Caki2 (cell line): ENCODE data around the gene EZH2. TPM values are rescaled to one million over a fixed set of nuclear protein-coding genes. Genes with fewer than 3 reads are reported as not detected.

Experiments used
- DNase-seq: peaks from one replicate; pipeline ENCODE4 v3.0.0-alpha.2; 2015; ENCODE audit warnings: low read depth
- in situ Hi-C: cut with HindIII; loops from 2 replicates; pipeline ENCODE4 v1.10.0; 2016; ENCODE audit warnings: low sequenced_read_pairs, low pct_unique_long_range_greater_than_20kb, mixed read lengths
- total RNA-seq: library from RNA; depleted of rRNA; stranded (reverse); fragments of >200 nt; shearing (Covaris generic); gene quantifications from 2 replicates; pipeline ENCODE4 v1.2.3, GENCODE V29; 2014; ENCODE audit warnings: low replicate concordance; rRNA removed

EZH2 gene
- total RNA-seq, result 9.4 and 23.7 TPM in 2 replicates

DNA sequence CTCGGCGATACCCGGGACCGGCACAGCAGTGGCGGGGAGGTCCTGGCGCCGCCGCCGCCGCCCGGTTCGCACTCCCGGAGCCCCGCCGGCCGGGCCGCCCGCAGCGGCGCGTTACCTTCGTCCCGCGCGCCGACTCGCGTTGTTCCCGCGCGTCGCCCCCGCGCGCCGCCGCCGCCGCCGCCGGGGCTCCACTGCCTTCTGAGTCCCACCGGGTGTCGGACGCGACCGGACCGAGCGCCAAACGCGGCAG, at the start of gene EZH2:
TSS of gene EZH2 (minus strand) at position 243 of the 250 bp plus-strand sequence. CDS start 36,993 bp downstream, outside the sequence.
- in situ Hi-C loops, result no loop called here
- no peak for DNase-seq

DNA sequence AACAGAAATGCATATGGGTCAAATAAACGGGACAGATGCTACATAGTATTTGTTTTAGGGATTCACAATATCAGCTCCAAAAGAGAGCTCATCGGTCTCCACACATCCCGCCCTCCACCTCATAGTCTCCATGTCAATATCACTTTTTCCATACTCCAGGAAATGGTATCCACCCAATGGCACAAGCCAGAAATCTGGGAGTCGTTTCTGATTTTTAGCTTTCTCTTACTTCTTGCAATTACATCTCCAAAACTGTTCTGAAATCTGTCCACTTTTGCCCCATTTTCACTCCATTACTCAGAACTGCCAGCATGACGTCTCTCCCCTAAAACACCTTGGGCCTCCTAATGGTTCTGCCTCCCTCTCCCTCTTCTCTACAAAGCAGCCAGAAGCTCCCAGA, 47.4 kb upstream of the EZH2 start:
- DNase-seq, result no peak
- in situ Hi-C loops, result no loop called here

DNA sequence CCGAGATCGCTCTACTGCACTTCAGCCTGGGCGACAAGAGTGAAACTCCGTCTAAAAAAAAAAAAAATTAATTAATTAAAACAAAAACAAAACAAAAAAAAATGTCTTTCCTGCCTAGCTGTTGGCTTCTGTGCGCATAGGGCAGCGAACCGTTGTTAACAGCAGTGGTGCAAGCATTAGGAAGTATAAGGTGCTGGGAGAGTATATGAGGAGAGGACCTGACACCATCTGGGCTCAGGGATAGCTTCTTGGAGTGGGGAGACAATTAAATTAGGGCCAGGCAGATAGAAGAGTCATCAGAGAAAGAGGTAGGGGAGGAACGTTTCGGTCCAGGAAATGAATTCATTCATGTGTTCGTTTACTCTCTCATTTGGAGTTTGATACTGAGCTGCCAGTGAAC, 46.2 kb upstream of the EZH2 start:
- in situ Hi-C loops, result no loop called here
- DNase-seq, result no peak

DNA sequence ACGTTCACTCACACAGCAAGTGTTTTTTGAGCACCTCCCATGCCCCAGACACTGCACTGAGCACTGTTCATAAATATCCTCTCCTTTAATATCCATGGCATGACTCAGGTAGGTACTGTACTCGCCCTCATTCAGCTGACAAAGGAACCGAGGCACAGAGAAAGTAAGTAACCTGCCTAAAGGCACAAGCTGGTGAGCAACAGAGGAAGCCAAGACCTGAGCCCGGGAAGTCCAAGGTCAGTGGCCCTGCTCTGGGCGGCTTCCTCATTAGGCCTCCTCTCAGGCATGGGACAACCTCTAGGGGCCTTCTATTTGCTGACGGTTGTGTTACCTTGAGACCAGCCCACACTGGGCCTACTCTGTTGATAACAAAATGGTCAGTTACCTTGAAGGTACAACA, 45.1 kb upstream of the EZH2 start:
- no peak for DNase-seq
- in situ Hi-C loops, result no loop called here

DNA sequence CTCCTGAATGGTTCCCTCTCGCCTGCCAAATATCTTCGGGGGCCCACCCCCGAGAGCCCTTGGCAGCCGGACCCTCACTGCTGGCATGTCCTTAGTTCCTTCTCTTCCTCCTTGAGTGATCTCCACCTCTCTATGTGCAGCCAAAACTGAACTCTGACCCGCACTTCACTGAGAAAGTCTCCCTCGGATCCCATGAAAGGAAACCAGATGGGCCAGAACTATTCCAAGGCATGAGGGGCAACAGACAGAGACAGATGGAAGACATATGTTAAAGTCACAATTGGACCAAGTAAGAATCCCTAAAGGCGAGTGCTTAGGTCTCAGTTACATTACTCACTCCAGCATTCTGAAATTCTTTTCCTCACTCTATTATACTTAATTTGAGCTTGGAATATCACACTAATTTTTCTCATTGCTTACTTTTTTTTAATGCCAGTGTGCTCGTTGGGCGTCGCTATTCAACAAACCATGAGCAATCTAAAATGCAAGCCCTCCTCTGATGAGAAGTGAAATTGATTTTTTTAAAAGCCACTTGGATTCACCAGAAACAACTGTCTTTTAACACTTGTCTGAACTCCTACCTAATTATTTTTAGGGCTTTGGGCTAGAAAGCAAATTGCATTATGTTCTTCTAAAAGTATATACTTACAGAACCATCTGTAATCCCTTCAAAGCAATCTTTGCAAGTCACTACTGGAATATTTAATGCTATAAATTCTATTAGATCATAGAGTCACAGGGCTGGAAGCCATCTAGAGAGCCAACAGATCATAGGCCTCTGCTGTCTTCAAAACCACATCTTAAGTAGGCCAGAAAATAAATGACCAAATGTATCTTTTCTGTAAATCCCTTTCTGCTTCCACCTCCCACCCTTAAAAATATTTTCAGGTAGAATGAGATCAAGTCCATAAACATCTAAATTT, 43.3 kb upstream of the EZH2 start:
- in situ Hi-C loops, result no loop called here
- no peak for DNase-seq

DNA sequence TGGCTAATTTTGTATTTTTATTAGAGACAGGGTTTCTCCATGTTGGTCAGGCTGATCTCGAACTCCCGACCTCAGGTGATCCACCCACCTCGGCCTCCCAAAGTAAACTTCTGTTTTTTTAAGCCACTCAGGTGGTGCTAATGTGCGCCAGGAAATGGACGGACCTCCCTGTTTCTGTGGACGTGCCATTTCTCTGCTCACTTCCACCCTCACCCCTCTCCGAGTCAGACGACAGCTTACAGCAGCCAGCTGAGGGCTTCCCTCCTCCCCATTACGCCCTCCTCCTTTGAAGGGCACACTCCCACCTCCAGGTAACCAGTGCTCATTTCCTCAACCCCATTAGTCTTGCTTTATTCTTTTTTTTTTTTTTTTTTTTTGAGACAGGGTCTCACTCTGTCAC, 41.7 kb upstream of the EZH2 start:
- in situ Hi-C loops, result no loop called here
- no peak for DNase-seq

DNA sequence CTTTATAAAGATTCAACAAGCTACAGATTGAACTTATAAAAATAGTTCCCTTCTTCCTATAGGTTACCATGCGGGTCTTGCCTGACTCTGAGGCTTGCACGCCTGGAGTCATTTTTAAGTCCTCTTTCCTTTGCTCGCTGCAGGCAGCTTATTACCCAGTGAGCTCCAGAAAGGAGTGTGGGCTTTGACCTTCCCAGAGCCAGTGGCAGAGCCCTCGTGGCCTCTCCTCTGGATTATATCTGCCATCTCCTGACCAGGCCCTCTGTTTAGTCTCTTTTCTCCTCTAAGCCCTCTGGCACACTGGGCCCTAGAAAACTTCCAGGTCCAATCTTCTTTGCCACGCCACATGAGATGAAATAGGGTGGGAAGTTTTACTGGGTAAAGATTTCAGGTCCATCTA, 39.9 kb upstream of the EZH2 start:
- no peak for DNase-seq
- in situ Hi-C loops, result no loop called here

DNA sequence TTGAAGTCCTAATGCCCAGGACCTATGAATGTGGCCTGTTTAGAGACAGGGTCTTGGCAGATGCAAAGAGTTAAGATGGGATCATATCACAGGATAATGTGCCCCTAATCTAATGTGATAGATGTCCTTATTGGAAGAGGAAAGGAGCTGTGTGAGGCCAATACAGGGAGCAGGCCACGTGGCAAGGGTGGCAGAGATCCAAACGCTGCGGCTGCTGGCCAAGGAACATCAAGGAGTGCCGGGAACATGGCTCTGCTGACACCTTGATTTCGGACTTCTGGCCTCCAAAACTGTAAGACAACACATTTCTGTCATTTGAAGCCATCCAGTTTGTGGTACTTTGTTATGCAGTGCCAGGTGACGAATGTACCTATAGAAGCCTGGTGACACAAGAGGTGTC, 37.7 kb upstream of the EZH2 start:
- in situ Hi-C loops, result no loop called here
- DNase-seq, result no peak

DNA sequence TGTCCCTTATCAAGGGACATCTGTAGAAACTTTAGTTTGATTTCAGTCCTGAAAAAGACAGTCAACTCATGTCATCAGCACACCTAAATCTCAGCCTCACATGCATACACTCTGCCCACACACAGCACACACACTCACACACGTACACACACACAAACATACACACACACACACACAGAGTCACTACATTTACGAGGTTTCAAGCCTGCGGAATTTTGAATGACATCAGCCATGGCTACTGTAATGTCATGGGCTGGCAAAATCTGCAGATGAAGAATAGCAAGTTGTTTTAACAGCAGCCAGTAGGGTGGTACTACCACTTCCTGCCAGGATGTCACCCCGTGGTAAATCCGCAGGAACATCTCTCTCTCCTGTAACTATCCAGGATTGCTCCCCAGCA, 37.1 kb upstream of the EZH2 start:
- in situ Hi-C loops, result no loop called here

DNA sequence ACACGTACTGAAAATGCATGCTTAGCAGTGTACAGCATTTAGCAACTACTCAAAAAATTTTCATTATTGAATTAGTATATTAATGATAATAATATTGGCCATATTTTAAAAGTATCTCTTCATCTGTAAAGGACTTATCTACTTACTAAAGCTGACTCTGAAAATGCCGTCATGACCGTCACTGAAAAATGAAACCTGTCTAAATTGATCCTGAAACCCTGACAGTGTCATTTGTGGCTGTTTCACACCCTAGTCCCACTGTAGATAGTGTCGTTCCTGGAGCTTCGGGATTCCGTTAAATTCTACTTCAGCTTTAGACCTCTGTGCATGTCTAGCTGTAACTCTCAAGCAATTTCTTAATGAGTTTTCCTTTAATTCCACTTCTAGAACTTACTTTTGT, 35.8 kb upstream of the EZH2 start:
- DNase-seq, result no peak
- in situ Hi-C loops, result no loop called here

More for the DNA sequence above, 37.1 kb upstream of the EZH2 start:
- no peak for DNase-seq

DNA sequence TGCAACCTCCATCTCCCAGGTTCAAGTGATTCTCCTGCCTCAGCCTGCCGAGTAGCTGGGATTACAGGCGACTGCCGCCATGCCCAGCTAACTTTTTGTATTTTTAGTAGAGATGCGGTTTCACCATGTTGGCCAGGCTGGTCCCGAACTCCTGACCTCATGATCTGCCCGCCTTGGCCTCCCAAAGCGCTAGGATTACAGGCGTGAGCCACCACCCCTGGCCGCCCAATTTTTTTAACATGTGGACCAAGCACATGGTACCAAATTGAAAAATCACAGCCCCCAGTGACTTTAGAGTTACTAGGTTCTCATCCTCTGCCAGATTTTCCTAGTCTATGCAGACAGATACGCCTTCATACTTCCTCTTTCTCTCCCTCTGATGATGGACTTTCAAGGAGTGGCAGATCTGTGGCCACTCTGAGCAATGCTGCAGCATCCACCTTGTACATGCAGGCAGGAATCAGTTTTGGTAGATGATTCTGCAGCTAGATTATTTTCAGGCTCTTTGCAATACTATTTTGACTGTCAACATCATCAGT, 34.0 kb upstream of the EZH2 start:
- DNase-seq, result no peak
- in situ Hi-C loops, result no loop called here

DNA sequence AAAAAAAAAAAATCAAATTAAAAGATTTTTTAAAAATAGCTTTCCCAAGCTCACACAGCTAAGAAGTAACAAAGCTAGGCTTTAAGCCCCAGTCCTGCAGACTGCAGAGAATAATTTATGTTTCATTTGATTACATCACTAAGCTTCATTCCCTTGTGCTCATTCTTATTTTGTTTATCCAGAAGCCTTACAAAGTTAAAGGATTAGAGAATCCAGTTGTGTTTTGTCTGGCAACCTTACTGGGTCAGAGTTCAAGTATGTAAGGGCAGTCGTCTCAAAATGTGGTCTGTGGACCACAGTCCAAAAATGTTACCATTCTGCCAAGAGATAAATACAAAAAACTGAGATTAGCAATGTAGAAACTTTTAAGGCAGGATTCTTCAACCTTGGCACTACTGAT, 32.1 kb upstream of the EZH2 start:
- in situ Hi-C loops, result no loop called here
- DNase-seq, result no peak

DNA sequence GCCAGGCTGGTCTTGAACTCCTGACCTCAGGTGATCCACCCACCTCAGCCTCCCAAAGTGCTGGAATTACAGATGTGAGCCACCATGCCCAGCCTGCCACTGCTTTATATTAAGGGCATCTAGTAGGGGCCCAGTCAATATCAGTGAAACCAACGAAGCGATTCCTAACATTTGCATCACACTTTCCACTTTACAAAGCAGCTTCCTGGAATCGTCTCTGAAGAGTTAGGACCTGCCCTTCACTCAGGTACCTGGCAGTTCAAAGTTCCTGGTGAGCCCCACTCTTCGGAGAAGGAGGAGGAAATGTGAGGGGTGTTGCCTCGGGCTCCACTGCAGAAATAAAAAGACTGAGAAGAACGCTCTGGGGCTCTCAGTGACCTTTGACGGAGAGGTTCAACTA, 31.1 kb upstream of the EZH2 start:
- in situ Hi-C loops, result no loop called here
- no peak for DNase-seq

DNA sequence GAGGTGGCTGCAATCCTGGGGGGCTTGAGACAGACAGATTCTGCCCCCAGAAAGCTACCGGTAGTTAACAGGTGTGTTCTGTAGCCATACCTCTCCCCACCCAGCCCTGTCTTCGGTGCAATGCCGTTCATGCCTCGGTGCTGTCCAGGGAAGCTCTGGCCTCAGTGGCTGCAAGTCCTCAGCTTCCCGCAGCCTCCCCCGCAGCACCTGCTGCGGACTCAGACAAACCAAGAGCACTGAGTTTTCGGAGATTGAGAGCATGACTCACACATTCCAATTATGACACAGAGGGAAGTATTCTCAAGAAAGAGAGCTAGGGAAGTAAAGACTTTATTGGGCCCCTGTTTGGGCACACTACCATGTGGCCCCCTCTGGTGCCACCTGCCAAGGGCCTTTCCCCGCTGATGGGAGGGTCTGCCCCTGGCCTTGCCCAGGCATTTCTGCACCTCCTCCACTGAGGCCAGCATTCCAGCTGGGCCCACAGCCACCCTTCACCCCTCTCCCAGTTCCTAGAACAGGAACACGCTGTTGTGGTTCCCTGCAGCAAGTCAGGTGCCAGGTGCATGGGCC, 30.2 kb upstream of the EZH2 start:
- in situ Hi-C loops, result no loop called here
- peak; percentile 27 for DNase-seq

DNA sequence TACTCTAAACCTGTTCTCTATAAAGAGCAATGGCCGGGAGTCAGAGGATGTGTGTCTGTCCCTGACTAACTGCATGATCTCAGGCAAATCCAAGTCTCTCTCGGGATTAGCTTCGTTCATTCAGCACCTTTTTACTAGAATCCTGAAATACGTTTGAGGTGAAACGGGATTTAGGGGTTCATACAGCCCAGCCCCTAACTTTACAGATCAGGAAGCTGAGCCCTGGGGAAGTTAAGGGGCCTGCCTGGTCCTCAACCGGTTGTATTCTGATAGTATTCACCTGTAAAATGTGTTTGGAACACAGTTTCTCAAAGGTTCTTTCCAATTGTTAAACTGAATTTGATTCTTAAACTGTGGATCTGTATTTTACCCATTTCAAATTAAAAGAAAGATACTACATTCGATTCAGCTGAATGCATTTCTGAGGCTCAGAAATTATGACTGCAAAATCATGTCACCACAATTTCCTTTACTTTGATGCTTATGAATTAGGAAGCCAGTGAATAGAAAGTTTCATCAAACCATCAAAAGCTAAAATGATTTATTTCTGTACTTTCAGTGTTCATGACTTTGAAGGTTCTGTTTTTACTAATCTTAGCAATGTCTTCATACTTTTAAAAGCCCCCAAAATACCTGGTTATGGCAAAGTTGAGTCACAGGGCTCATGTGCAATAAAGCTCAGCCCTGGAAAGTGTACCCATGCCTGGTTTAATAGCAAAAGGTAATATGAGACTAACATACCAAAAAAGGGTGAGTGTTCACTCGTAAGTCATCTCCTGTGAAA, 28.9 kb upstream of the EZH2 start:
- DNase-seq, result no peak

DNA sequence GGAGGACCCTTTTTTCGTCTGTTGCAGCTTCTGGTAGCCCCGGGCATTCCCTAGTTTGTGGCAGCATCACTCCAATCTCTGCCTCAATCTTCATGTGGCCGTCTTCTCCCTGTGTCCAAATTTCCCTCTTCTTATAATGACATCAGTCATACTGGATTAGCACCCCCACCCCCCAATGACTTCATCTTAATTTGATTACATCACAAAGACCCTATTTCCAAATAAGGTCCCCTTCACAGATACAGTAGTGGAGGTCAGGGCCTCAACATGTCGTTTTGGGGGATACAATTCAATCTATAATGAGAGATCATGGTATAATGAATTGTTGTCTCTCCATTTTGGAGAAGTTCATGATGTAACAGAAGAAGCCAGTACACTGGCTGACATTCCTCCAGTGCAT, 28.1 kb upstream of the EZH2 start:
- no peak for DNase-seq
- in situ Hi-C loops, result no loop called here

More for the DNA sequence above, 28.9 kb upstream of the EZH2 start:
- in situ Hi-C loops, result no loop called here

DNA sequence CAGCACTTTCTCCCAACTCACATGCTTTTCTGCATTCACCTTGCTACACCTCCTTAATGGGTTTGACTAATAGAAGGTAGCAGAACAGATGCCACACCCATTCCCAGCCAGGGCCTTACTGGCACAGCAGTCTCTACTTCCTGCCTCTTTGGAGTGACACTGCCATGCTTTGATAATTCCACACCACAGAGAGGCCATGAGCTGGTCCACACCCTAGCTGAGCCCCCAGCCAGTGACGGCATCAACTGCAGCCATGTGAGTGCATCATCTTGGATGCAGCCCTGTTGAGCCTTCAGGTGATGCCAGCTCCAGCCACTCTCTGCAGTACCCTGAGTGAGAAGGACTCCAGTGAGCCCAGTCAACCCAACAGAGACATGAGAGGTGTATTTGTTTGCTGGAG, 27.5 kb upstream of the EZH2 start:
- in situ Hi-C loops, result no loop called here
- peak; percentile 14 for DNase-seq

DNA sequence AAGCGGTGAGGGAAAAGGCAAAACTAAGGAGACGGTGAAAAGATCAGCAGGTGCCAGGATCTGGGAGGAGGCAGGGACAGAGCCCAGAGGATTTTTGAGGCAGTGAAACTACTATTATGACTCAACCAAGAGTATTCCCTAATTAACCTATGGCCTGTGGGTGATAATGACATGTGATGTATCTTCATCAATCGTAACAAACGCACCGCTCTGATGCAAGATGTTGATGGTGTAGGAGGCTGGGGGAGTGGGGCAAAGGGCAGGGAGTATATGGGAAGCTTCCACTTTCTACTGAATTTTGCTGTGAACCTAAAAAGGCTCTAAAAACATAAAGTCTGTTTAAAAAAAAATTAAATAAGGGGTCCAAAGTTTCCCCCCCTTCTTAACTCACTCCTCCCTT, 25.5 kb upstream of the EZH2 start:
- in situ Hi-C loops, result no loop called here
- DNase-seq, result no peak
